Hematopoietic multipotent progenitor cell treated with erythropoietin and hydrocortisone succinate and interleukin-3 and kit ligand, for 4 days (in vitro differentiated cells): Measurements from ENCODE around the gene BSN.
"Not testable (repeated sequence)": the region's sequence is repeated elsewhere in the genome, so short reads cannot be mapped to it uniquely, and the experiment has no call there.

ENCODE experiments used
- DNase-seq: peaks from one replicate; pipeline ENCODE4 v3.0.0-alpha.2; 2015

Gene BSN

GRCh38 chr3:49680493-49681231 lies 126.4 kb downstream of the BSN start:
- no peak for DNase-seq

GRCh38 chr3:49681232-49681522 lies 126.9 kb downstream of the BSN start:
- DNase-seq: no peak

- DNase-seq: no peak
Measured at GRCh38 chr3:49681543-49681942, 127.3 kb downstream of the BSN start.

- no peak for DNase-seq
Measured at GRCh38 chr3:49683162-49683561, 128.9 kb downstream of the BSN start.

DNA sequence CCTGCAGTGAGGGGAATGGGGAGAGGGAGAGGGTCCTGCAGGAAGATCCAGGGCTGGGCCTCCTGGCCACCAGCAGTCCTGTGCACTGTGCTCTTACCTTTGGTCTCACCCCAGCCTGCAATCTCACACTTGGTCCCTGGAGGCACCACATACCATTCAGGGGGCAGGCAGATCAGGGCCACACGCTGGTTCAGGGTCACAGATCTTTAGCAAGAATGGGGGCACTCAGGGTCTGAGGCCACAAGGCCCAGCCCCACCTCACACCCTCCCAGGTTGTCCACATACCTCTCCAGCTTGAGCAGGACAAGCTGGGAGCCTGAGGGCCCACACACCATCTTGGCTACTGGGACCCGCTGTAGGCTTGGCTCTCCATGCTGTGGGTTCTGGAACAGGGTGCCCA lies 130.2 kb downstream of the BSN start:
- peak; percentile 30 for DNase-seq

DNA sequence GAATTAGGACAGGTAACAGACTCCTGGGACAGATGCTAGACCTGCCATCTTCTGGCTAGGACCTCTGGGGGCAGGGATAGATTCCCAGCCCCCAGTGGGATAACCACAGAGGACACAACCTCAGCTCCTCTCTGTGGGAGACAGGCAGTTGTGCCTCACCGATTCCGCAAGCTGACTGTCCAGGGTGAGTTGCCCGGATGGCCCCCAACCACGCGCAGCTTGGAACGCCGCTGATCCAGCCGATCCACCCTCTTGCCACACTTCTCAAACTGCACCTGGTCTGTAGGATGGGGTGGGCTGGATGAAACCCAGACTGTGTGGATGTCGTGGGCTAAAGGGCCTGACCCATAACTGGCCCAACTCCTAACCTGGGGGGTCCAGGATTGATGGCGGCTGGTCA lies 130.8 kb downstream of the BSN start:
- DNase-seq: not testable (repeated sequence)

- DNase-seq: not testable (repeated sequence)
Measured at GRCh38 chr3:49685846-49686245, 131.6 kb downstream of the BSN start.

DNA sequence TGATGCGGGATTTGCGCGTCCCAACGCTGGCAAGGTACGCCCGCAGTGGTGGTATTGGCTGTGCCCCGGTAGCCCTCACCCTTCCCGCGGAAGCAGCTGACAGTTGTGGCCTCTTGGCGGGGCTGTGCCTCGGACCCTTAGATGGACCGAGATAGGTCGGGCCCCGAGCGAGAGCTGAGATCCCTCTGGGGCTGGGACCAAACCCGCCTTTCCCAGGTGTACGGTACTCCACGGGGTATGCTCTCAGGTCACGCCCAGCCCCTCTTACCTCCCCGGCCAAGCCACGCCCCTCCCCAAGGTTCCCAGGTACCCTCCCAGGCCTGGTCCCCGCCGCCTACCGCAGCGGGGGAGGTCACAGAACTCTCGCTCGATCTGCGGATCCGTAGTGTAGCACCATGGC lies 132.1 kb downstream of the BSN start:
- DNase-seq: peak; percentile 65

DNA sequence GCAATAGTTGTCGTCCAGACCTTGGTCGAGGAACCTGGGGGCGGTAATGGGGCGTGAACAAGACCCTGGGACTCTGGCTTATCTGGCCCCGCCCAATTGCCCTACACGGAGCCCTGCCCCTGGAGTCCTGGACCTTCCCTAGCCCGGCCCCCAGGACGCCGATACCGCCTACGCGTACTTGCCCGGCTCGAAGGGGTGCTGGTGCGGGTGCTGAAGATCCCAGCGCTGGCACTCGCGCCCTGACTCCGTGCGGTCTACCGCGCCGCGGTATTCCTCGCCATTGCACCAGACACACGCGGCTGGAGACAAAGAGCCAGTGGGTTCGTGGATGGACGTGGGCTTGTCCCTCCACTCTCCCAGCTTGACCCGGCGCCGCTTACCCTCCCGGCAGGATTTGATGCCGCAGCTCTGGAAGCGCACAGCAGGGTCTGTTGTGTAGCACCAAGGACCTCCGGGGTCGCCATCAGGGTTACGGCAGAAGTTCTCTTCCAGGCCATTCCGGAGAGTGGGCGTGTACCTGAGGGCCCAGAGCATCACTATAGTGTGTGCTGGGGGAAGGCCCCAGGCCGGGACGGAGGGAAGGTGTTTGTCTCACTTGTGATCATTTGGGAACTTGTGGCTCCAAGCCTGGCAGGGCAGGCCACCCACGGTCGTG lies 132.6 kb downstream of the BSN start:
- DNase-seq: peak; percentile 92

DNA sequence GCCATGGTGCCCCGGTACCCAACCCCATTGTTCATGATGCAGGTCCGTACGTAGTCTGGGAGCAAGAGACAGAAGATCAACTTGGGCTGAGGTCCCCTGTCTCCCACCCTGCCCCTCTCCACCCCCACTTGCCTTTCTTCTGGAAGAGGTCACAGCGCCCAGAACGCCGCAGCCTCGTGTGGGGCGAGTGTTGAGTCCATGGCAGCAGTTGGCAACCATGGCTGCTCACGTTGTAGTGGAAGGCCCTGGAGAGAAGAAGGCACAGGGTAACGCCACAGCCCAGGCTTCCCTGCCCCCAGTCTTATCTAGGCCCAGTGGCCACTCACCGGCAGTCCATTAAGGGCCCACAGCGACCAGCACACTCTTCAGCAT lies 133.1 kb downstream of the BSN start:
- DNase-seq: not testable (repeated sequence)

DNA sequence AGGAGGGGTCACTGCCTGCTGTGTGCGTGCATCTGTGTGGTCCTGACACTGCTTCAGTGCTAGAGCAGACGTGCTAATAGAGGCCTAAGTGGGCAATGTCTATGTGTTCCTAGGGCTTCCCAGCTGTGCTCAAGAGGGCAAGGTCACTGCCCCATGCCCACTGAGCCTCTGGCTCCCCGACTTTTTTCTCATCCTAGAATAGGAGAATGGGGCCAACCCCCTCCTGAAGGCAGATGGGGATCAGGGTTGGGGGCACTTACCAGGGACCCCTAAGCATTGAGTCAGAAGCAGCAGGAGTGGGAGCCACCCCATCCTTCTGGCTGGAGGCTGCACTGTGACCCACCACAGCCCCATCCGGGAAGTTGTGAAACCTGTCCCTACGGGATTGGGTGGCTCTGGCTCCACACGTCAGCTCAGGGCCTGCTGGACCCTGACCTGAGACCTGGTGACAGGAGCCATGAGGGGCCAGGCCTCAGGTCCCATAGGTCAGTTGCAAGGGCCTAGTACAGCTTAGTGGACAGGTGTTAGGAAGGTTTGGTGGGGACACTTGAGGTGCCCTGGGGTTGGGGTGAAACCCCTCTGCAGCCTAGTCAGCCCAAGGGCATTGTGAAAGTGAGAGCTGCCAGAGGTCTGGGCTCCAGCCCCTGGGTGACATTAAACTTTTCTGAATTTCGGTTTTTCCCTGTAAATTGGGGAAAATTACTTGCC lies 134.2 kb downstream of the BSN start:
- DNase-seq: peak; percentile 27

GRCh38 chr3:49689046-49689907 lies 135.0 kb downstream of the BSN start, which contains the start of the genes MST1 and RNF123:
TSS of gene MST1 (minus strand) at chr3:49689474. CDS start at chr3:49688691, 783 bp downstream.
TSS of gene RNF123 (plus strand) at chr3:49689557. CDS start at chr3:49691166, 1,609 bp downstream.
- DNase-seq: peak; percentile 95

- peak; percentile 79 for DNase-seq
Measured at GRCh38 chr3:49689908-49690624, 135.8 kb downstream of the BSN start.

GRCh38 chr3:49690856-49691255 lies 136.6 kb downstream of the BSN start:
- DNase-seq: not testable (repeated sequence)

- not testable (repeated sequence) for DNase-seq
Measured at GRCh38 chr3:49691481-49691880, 137.2 kb downstream of the BSN start.

DNA sequence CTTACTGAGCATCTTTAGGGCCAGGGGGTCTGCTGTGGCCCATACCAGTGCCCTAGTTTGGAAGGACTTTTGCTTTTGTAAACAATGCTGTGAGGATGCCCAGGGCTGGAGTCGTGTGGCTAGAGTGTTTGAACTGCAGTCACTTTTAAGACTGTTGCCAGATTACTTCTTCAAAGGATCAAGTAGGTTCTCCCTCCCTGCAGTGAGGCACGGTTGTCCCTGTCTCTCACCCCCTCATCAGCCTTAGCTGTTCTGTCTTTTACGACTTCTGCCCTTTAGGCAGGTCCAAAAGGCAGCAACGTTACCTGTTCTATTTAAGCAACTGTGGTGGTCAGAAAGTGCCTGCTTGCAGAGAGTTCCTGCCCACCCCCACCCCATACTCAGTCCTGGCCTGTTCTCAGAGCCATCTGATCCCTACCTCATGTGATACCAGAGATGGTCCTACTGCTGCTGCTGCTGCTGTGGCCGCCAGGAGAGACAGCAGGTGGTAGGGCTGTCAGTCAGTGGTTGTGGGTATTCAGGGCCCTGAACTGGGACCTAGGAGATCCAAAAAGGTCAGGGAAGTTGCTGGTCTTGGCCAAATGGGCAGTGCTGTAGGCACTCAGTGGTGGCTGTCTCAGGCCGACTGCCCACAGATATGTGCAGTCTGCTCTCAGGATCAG lies 140.3 kb downstream of the BSN start:
- DNase-seq: not testable (repeated sequence)

DNA sequence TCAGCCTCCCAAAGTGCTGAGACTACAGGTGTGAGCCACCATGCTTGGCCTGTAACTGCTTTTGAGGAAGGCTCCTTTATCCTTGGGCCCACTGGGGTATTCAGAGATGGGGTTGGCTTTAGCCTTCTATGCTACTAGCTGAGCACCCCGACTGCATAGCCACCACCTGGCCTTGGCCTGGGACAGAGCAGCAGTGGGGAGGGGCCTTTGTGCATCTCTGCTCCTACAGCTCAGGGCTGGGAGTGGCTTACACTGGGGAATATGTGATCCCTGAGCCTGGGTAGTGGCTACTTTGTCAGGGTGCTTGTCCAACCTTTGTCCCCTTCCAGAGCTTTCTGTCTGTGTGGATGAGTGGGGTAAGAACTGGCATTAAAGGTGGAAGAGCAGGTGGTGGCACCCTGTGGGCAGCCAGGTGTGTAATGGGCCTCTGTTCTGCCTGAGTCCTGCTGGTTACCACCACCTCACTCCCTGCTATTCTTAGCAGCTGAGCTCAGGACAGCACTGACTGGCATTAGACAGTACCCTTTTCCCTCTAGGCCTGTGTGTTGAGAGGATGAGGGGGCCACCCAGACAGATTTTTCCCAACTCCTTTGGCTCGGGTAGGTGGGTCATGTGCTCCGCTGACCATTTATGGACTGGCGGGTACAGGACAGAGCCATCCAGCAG lies 141.2 kb downstream of the BSN start:
- not testable (repeated sequence) for DNase-seq

DNA sequence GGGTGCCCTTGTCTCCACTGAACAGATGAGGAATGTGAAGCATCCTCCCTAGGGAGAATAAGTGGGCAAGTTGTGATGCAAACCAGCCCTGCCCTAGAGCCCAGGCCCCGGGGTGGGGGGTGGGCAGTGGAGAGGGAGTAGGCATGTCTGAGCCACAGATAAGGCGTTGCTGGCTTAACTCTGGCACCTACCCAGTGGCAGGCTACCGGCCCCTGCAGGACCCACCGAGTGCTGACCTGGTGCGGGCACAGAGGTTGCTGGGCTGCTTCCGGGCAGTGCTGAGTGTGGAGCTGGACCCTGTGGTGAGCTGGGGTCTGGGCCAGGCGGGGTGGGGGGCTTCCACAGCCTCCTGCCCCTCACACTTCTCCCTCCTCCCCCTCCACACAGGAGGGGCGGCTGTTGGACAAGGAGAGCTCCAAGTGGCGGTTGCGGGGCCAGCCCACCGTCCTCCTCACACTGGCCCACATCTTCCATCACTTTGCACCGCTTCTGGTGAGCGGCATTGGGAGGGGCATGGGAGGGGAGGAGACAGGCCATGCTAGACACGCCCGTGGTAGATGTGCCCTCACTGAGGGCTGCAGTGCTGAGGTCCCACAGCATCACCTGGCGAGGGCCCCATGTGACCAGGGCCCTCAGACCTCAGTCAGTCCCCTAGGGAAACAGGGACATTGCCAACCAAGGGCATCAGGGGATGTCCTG lies 145.2 kb downstream of the BSN start:
- DNase-seq: peak; percentile 55

- no peak for DNase-seq
Measured at GRCh38 chr3:49700014-49700413, 145.7 kb downstream of the BSN start.

DNA sequence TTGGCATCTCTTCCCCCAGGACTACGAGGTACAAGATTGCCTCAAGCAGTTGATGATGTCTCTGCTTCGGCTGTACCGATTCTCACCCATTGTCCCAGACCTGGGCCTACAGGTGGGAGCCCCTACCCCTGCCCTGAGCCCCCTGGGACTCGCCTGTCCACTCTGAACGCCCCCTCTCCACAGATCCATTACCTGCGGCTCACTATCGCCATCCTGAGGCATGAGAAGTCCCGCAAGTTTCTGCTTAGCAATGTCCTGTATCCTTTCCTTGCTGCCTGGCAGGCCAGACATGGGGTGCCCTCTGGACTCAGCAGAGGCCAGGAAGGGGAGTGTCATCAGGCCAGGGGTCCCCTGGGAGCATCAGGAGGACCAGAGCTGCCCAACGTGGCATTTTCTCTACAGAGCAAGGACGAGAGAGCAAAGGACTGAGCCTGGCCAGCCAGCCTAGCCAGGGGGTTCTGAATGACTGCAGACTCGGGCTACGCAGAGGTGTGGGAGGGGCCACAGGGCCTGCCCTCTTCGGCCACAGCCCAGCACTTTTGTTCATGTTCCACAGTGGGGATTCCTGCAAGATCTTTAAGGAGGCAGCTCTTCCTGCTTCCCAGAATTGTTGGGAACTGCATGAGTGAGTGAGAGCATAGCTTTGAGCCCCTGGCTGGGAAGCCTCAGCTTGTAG lies 146.3 kb downstream of the BSN start:
- DNase-seq: no peak
